Kidney (tissue), 14 donors: Measurements from ENCODE around the gene BET1L. TPM values are rescaled to one million over a fixed set of nuclear protein-coding genes. Genes with fewer than 3 reads are reported as not detected.

Source experiments
- DNase-seq, 5 donors: peaks; one replicate each; pipeline ENCODE4 v3.0.0-alpha.2; 2013 to 2020
- FAIRE-seq: peaks from 2 replicates; lab custom pipeline; 2012; peaks lifted over from hg19 to GRCh38; lab: Jason Lieb, UNC
- H3K27ac ChIP-seq, 2 donors: one replicate each; pipeline ENCODE4 v1.7.0; 2013; ENCODE audit warnings: low read depth in 2 of 2, low read length in 2 of 2, inconsistent platforms in 1 of 2
- H3K27me3 ChIP-seq: one replicate; pipeline ENCODE4 v1.7.1; 2013; ENCODE audit warnings: low read length, inconsistent platforms; ENCODE audit not compliant: control insufficient read depth, insufficient read depth
- H3K36me3 ChIP-seq, 3 donors: one replicate each; pipeline versions ENCODE4 v1.7.0 to v1.7.1; 2013; ENCODE audit warnings: low read length in 3 of 3, control low read depth in 1 of 3, inconsistent platforms in 1 of 3; ENCODE audit not compliant: insufficient read depth in 3 of 3, control insufficient read depth in 2 of 3
- H3K4me1 ChIP-seq, 3 donors: one replicate each; pipeline versions ENCODE4 v1.7.0 to v1.7.1; 2013; ENCODE audit warnings: low read length in 3 of 3, inconsistent platforms in 1 of 3, low read depth in 1 of 3; ENCODE audit not compliant: control insufficient read depth in 2 of 3, insufficient read depth in 2 of 3
- H3K4me3 ChIP-seq, 3 donors: one replicate each; pipeline versions ENCODE4 v1.7.0 to v1.8.1; 2013; ENCODE audit warnings: low read length in 3 of 3, control low read depth in 1 of 3, inconsistent platforms in 1 of 3
- H3K9ac ChIP-seq, 3 donors: one replicate each; pipeline versions ENCODE4 v1.7.0 to v1.7.1; 2013; ENCODE audit warnings: low read length in 3 of 3, control low read depth in 1 of 3, inconsistent platforms in 1 of 3
- H3K9me3 ChIP-seq, 3 donors: one replicate each; pipeline versions ENCODE4 v1.7.0 to v1.7.1; 2013; ENCODE audit warnings: low read length in 3 of 3, control low read depth in 1 of 3, inconsistent platforms in 1 of 3; ENCODE audit not compliant: control insufficient read depth in 2 of 3, insufficient read depth in 1 of 3
- intact Hi-C: fragments of 100-400 bp; cut with DNase I; formaldehyde crosslinking; loops from one replicate; pipeline ENCODE4 v1.11.1; 2022
- polyA plus RNA-seq: library from polyadenylated mRNA; stranded (reverse); fragments of 350-450 nt; fragmentation: Illumina TruSeq; extraction: RNeasy Lipid Tissue Mini Kit (QIAGEN cat#74804); gene quantifications from one replicate; pipeline ENCODE4 v1.2.3, GENCODE V29; 2014; ENCODE audit warnings: low read depth, low replicate concordance; ENCODE audit not compliant: insufficient read depth
- total RNA-seq: library from RNA; stranded (reverse); fragmentation: NEBNext Ultra II Directional; extraction: Animal tissue kit (Norgen Biotek cat#: 25700); gene quantifications from one replicate; pipeline ENCODE4 v1.2.1, GENCODE V29; 2021
- TF ChIP-seq, protein P1 (sequence below): IDR thresholded peaks from 3 replicates; pipeline ENCODE4 v1.5.1; 2012; ENCODE audit warnings: mild to moderate bottlenecking, moderate library complexity, borderline replicate concordance; ENCODE audit not compliant: insufficient read depth; ENCODE audit errors: extremely low read depth
- donor health status: control.
- donor health status: control.
- donor health status: control.
- donor health status: control.
- donor health status: control.
- donor health status: DM: yes; HTN: yes; CAD: no.
- donor health status: Normal renal cell carcinoma (clear cell type).

The BET1L gene
- total and polyA plus RNA-seq, 2 donors from 2014 or later: 43.9 to 56.5 TPM

DNA sequence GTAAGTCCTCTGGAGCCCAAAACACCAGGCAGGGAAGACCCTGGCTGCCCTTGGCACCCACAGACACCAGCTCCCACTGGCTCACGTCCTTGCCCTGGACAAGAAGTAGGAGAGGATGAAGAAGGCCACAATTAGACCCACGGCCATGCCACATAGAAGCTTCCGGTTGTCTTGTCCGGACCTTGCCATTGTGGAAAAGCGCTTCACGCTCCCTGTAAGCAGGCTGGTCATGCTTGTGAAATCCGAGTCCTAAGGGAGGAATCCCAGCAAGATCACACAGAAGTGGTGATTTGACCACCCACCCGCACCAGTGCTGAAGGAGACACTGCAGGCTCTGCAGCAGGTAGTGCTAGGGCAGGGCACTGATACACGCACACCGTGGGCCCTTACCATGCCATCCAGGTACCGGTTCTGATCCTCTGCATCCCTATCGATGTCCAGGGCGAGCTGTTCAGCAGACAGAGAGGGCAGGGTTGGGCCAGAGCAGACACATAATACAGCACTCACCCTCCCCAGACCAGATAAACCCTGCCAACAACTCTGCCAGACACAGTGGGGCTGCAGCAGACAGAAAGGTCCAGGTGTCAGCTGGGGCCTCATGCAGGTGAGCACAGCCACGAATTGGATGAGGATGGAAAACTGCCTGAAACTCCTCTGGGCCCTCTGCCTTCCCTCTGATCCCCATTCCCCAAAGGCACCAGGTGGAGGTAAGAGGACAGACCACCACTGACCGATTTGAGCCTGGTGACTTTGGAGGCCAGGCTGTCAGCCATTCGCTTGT is 1.8 kb downstream of the BET1L start:
- no peaks in the 10 kb centered on the region for H3K9me3 ChIP-seq
- DNase-seq: peak in 1 of 5 donors; percentile 52
- FAIRE-seq: no peak
- H3K4me3 ChIP-seq: peak overlapping the region in 1 of 3 donors; percentile 88
- intact Hi-C loops: no loop called here
- H3K27me3 ChIP-seq: no peaks in the 10 kb centered on the region
- H3K36me3 ChIP-seq: peaks cover 2 to 32% (median 28%) of the 10 kb centered on the region in 3 donors
- H3K9ac ChIP-seq: peak overlapping the region in 1 of 3 donors; percentile 95
- TF ChIP-seq, protein P1, sequence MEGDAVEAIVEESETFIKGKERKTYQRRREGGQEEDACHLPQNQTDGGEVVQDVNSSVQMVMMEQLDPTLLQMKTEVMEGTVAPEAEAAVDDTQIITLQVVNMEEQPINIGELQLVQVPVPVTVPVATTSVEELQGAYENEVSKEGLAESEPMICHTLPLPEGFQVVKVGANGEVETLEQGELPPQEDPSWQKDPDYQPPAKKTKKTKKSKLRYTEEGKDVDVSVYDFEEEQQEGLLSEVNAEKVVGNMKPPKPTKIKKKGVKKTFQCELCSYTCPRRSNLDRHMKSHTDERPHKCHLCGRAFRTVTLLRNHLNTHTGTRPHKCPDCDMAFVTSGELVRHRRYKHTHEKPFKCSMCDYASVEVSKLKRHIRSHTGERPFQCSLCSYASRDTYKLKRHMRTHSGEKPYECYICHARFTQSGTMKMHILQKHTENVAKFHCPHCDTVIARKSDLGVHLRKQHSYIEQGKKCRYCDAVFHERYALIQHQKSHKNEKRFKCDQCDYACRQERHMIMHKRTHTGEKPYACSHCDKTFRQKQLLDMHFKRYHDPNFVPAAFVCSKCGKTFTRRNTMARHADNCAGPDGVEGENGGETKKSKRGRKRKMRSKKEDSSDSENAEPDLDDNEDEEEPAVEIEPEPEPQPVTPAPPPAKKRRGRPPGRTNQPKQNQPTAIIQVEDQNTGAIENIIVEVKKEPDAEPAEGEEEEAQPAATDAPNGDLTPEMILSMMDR: no peak
- H3K4me1 ChIP-seq: peaks cover 0 to 33% (median 17%) of the 10 kb centered on the region in 3 donors
- H3K27ac ChIP-seq: no peak overlapping the region

DNA sequence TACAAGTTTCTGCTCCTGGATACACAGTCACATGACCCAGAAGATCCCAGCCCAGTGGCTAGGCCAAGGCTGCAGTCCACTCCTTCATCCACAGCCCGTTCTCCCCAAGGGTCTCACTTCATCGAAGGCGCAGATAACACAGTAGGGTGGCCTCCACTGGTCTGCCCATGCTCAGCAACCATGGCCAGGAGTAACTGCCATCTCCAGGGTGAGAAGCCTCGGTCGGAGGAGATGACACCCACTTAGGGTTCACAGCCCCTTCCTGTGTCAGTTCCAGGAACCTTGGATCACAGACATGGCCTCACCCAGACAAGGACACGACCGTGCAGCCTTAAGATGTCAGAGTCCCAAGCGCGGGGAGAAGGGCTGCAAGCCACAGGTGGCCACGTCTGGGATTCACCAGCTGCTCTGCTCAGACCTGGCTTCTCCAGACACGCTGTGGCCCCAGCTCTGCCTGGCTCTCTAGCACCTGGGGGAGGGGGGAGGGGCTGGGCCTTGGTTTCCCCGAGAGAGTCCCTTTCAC is 2.6 kb downstream of the BET1L start:
- H3K9ac ChIP-seq: no peak overlapping the region
- H3K36me3 ChIP-seq: peaks cover 0 to 26% (median 21%) of the 10 kb centered on the region in 3 donors
- FAIRE-seq (no peak), DNase-seq (peak in 1 of 5 donors; percentile 69)
- H3K27me3 ChIP-seq: no peaks in the 10 kb centered on the region
- H3K9me3 ChIP-seq: no peaks in the 10 kb centered on the region
- H3K4me1 ChIP-seq: peaks cover 0 to 25% (median 17%) of the 10 kb centered on the region in 3 donors
- TF ChIP-seq, protein P1: no peak
- intact Hi-C loops: no loop called here
- no peak overlapping the region for H3K4me3 ChIP-seq
- H3K27ac ChIP-seq: no peak overlapping the region

DNA sequence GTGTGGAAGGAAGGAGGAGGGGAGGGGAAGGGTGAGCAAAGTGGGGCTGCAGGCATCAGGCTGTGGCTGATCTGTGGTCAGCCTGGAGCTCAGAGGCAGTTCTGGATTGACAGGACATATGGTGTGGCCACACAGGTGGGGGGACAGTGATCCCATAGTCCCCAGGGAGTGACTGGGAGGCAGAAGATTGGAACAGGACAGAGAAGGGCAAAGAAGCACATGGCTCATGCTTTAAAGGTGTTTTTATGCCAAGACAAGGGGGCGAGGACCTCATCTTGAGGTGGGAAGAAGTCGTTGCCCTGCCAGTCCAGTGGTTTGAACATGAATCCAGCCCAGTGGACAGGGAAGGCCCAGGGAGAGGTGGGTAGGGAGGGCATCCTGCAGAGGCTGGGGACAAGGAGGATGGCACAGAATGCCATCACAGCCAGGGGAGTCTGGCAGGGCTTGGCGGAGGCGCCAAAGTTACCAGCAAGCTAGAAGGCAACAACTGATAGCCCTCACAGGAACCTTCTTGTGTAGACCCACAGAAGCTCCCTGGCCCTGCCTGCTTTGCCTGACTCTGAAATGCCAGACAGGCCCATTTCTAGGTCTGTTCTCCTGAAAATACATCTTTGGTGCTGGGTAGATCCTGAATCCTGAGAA is 3.1 kb downstream of the BET1L start:
- H3K9me3 ChIP-seq: no peaks in the 10 kb centered on the region
- peaks cover 0 to 24% (median 21%) of the 10 kb centered on the region in 3 donors for H3K36me3 ChIP-seq
- no peak for FAIRE-seq
- H3K27me3 ChIP-seq: no peaks in the 10 kb centered on the region
- H3K9ac ChIP-seq: no peak overlapping the region
- peak in 1 of 5 donors; percentile 66 for DNase-seq
- TF ChIP-seq, protein P1: no peak
- intact Hi-C loops: no loop called here
- no peak overlapping the region for H3K27ac ChIP-seq
- H3K4me3 ChIP-seq: no peak overlapping the region
- peaks cover 0 to 19% (median 11%) of the 10 kb centered on the region in 3 donors for H3K4me1 ChIP-seq
